ENCODE measurements around the gene TAS2R4. TPM values are rescaled to one million over a fixed set of nuclear protein-coding genes. Genes with fewer than 3 reads are reported as not detected.
A peak's percentile ranks its signal among the peaks of the same experiment; 100 is the strongest.
"Not testable (repeated sequence)": the region's sequence is repeated elsewhere in the genome, so short reads cannot be mapped to it uniquely, and the experiment has no call there.

The TAS2R4 gene
- total RNA-seq, 2 experiments from 2014 or later, result 0.43 to 0.54 TPM

- Mint-ChIP-seq H3K4me1 (ENCODE audit: low read depth) (peaks cover 30% of the 10 kb centered on the region), H3K27me3 (no peaks in the 10 kb centered on the region), H3K9me3 (no peaks in the 10 kb centered on the region), H3K36me3 (ENCODE audit: low read depth) (peaks cover 64% of the 10 kb centered on the region), H3K27ac (no peak overlapping the region), H3K4me3 (no peak overlapping the region)
- TF ChIP-seq CTCF (IDR thresholded peaks at IDR 0.05), result no peak
- ChIA-PET POLR2A (interaction anchor here (0.7 kb wide), 1 partner anchor 93 kb away, joined by 3 read pairs; no protein-coding TSS in a partner anchor), CTCF (no interaction called here)
- DNase-seq (no peak), ATAC-seq (no peak)
- intact Hi-C loops (cut with micrococcal nuclease), result no loop called here
These were observed 32.3 kb upstream of the TAS2R4 start for GRCh38 chr7:141744131-141744530.

- H3K4me3 Mint-ChIP-seq, result no peak overlapping the region
- intact Hi-C loops (cut with micrococcal nuclease), result no loop called here
- ATAC-seq (no peak), DNase-seq (no peak)
- H3K4me1 Mint-ChIP-seq (ENCODE audit: low read depth), result peaks cover 3% of the 10 kb centered on the region
- ChIA-PET CTCF (interaction anchor here (1.5 kb wide), 1 partner anchor 229 kb away, joined by 3 read pairs; no protein-coding TSS in a partner anchor), POLR2A (interaction anchor here (1.1 kb wide), 1 partner anchor 10 kb away, joined by 3 read pairs; no protein-coding TSS in a partner anchor)
- H3K27me3 Mint-ChIP-seq, result no peaks in the 10 kb centered on the region
- peaks cover 74% of the 10 kb centered on the region for H3K36me3 Mint-ChIP-seq (ENCODE audit: low read depth)
- TF ChIP-seq CTCF (IDR thresholded peaks at IDR 0.05), result no peak
- no peak overlapping the region for H3K27ac Mint-ChIP-seq
- H3K9me3 Mint-ChIP-seq, result peaks cover 21% of the 10 kb centered on the region
These were observed 28.1 kb upstream of the TAS2R4 start for GRCh38 chr7:141748396-141748795.

- H3K27me3 Mint-ChIP-seq; intact Hi-C loops (cut with micrococcal nuclease); H3K4me3 Mint-ChIP-seq; H3K4me1 Mint-ChIP-seq (ENCODE audit: low read depth); H3K27ac Mint-ChIP-seq; POLR2A ChIA-PET; ATAC-seq: not testable (repeated sequence)
- Mint-ChIP-seq H3K9me3 (peaks cover 21% of the 10 kb centered on the region), H3K36me3 (ENCODE audit: low read depth) (peaks cover 75% of the 10 kb centered on the region)
- peak; percentile 15 for DNase-seq
- CTCF ChIA-PET, result interaction anchor here (0.6 to 1.0 kb wide), 3 partner anchors 10 to 31 kb away, joined by 3 to 6 read pairs (median 3); partner anchors contain the start of gene SSBP1
These were observed 24.6 kb upstream of the TAS2R4 start for GRCh38 chr7:141751904-141752303.

- peaks cover 21% of the 10 kb centered on the region for H3K9me3 Mint-ChIP-seq
- POLR2A ChIA-PET, result no interaction called here
- no peak for DNase-seq
- peaks cover 75% of the 10 kb centered on the region for H3K36me3 Mint-ChIP-seq (ENCODE audit: low read depth)
- H3K27ac Mint-ChIP-seq, result no peak overlapping the region
- no peak for ATAC-seq
- H3K27me3 Mint-ChIP-seq, result no peaks in the 10 kb centered on the region
- TF ChIP-seq CTCF (IDR thresholded peaks at IDR 0.05), result peak; percentile 78
- CTCF ChIA-PET, result interaction anchor here (0.6 to 1.0 kb wide), 3 partner anchors 10 to 30 kb away, joined by 3 to 6 read pairs (median 3); partner anchors contain the start of gene SSBP1
- no peaks in the 10 kb centered on the region for H3K4me1 Mint-ChIP-seq (ENCODE audit: low read depth)
- H3K4me3 Mint-ChIP-seq, result no peak overlapping the region
- intact Hi-C loops (cut with micrococcal nuclease), result no loop called here
These were observed 23.8 kb upstream of the TAS2R4 start for GRCh38 chr7:141752634-141753033.

GRCh38 chr7:141754939-141755338 lies 21.5 kb upstream of the TAS2R4 start:
- TF ChIP-seq CTCF (IDR thresholded peaks at IDR 0.05), result peak; percentile 61
- DNase-seq (peak; percentile 5), ATAC-seq (no peak)
- H3K36me3 Mint-ChIP-seq (ENCODE audit: low read depth), result peaks cover 74% of the 10 kb centered on the region
- peaks cover 20% of the 10 kb centered on the region for H3K9me3 Mint-ChIP-seq
- CTCF ChIA-PET, result interaction anchor here (1.5 kb wide), 1 partner anchor 13 kb away, joined by 7 read pairs; no protein-coding TSS in a partner anchor
- H3K27me3 Mint-ChIP-seq, result no peaks in the 10 kb centered on the region
- H3K27ac Mint-ChIP-seq, result no peak overlapping the region
- H3K4me3 Mint-ChIP-seq, result no peak overlapping the region
- POLR2A ChIA-PET, result no interaction called here
- intact Hi-C loops (cut with micrococcal nuclease), result no loop called here
- no peaks in the 10 kb centered on the region for H3K4me1 Mint-ChIP-seq (ENCODE audit: low read depth)
